Measurements from ENCODE around the gene SMARCC1.

The SMARCC1 gene

DNA sequence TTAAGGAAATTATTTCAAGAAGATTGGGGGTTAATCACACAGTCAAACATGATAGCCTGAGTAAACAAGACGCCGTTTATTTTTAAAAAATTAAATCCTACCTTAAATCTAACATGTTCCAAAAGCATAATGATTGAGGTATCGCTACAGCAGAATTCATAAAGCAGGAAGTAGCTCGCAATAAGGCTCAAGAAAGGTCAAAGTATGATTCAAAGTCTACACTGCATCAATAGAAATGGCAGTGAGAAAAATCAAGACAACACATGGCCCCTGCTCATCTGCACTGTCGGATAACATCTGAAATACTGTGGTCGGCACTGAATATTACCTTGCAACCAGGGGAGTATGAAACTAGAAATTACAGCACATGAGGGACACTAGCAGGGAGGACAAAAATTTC, 93.2 kb downstream of the SMARCC1 start:
- no peak for DNase-seq

DNA sequence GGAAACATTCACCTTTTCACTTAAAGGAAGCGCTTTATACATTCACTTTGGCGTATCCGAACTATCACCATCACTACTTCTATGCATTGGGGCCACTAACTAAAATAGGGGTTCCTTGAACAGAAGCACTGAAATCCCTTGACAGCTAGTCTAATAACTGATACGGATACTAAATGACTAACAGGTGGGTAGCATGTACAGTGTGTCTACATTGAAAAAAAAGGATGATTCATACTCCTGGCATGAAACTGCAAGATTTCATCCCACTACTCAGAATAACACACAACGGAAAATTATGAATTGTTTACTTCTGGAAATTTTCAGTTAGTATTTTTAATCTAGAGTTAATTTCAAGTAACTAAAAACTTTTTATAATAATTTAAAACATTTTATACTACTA, 96.7 kb downstream of the SMARCC1 start:
- DNase-seq, result no peak

DNA sequence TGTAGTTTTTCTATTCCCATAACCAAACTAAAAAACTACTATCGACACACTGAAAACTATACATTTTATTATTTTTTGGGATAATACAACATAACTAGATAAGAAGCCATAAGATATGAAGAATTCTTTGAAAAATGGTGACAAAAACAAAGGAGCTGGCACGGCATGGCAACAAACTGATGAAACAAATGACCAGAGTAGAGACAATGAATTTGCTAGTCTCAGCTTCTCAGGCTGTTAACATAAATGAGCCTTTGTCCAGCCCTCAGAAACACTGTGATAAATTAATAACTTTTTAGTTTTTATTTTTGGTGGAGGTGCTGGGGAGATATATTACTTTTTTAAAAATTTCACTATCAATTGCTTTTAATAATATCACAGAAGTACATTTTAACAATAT, 100.7 kb downstream of the SMARCC1 start:
- DNase-seq, result no peak

DNA sequence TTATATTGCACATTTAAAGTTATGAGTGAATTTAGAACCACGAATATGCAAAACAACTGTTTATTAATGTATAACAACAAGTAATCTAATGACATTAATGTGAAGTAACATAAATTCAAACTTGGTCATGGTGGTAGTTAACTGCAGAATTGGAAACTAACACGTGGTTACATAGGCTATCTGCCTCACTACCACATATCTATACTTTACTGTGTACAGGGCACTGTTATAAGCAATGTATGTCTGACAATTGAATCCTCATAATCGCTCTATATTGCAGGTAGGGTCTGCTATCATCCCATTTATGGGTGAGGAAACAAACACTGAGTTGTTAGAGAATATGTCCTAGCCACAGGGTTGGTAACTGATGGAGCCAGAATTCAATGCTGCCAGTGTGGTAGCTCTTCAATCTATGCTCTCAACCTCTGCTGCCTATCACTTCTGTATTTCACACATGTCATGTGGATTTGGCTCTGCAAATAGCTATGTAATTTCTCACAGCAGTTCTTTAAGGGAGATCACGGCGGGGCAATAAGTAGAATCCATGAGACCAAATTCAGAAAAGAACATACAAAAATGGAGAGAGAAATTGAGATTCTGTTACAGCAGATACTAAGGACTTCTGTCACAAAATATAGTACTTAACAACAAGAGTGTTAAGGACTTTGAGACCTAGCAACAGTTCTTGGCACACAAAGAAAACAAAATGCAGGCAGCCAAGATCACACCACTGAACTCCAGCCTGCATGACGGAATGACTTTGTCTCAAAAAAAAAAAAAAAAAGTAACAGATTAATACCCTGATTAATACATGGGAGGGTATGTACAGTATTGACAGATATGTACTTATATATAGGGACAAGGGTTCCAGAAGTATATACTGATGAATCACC, 103.0 kb downstream of the SMARCC1 start:
- DNase-seq, result no peak

DNA sequence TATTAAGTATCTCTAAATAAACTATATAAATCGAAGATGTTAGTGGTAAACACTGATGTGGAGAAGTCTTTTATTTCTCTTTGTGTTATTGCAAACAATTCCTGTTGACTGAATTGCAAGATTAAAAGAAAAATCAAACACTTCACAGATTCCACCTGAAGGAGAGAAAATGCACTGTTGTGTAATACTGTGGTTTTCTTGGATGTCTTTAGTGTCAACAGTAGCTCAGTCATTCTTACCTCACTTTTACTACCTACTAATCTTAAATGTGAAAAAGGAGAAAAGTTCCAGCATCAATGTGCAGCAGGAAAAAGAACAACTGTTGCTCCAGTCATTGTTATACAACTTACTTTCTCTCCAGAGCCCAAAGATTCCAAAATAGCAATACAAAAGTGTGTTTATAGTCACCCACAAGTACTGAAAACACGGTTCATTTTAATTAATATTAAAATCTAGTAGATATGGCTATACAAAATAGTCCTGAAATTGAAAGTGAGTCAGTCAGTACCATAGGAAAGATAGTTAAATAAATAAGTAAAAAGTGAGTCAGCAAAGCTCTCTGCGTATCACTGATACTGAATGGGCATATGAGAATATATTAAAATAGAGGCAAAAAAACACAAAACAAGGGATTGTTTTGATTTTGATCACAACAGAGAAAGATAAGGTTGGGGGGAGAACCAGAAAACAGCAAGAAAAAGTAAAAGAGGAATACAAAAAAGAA, 112.5 kb downstream of the SMARCC1 start:
- DNase-seq, result no peak

DNA sequence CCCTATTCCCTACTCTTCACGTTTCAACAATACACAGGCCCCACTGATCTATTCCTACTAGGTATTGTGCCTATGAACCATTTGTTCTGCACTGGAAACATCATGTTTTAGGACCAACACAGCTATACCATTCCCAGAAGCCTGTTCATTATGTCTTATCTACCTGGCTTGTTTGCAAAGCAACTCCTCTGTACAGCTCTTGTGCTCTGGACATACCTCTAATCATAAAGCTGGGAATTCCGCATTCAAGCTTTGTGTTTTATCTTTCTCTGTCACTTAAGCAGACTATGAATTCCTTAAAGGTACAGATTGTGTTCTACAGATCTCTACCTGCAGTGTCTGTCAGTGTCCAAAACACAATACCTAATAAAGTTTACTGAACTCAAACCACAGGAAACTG, 115.6 kb downstream of the SMARCC1 start:
- DNase-seq, result no peak

DNA sequence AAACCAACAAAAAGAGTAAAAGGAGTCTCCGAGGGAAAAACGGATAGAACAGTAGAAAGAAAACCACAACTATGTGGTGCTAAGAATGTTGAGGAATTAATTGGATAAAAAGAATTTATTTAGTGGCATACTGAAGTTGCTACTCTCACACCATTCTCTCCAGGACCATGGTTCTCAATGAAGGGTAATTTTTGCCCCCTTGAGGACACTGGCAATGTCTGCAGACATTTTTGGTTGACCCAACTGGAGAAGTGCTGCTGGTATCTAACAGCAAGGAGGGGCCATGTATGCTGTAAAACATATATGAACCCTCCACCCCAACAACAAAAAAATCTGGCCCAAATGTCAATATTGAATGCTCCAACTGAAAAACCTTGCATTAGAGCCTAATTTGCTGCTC, 117.2 kb downstream of the SMARCC1 start:
- no peak for DNase-seq

DNA sequence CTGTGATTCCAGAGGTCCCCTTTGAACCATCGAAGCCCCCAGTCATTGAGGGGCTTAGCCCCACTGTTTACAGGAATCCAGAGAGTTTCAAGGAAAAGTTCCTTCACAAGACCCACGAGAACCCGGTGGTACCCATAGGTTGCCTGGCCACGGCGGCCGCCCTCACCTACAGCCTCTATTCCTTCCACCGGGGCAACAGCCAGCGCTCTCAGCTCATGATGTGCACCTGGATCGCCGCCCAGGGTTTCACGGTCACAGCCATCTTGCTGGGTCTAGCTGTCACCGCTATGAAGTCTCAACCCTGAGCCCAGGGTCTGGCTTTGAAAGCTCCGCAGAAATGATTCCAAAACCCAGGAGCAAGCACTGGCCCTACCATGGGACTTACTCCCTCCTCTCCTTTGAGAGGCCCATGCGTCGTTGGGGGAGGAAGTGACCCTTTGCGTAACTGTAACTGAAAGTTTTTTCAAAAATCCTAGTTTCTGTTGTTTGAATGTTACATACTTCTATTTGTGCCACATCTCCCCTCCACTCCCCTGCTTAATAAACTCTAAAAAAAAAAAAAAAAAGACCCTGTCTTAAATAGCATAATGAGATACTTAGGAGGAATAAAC, 118.0 kb downstream of the SMARCC1 start:
- DNase-seq, result no peak

DNA sequence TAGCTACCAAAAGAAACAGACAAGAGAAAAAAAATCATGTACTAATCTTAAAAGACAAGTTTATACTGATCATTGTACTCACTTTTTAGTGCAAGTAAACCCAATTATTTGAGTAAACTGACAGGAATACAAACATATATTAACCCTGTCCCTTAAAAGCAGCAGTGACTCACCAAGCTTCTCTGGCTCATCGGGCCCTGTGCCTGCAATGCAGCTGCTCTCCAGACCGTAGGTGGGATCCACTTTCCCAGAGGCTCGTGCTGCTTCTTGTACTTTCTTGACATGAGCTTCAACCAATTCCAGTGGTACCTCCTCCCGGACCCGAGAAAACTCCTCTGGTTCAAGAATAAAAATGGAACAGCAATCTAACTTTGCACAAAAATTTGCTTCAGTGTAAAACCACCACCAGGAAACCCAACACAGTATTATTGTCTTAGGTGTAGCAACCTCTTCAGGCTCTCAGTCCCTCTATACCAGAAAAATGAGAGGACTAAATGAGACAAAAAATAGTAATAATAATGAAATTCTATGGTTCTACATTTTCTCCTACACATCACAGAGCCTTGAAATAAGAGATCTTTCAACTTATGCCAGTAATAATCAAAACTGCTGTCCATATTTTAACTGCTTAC, 120.5 kb downstream of the SMARCC1 start:
- DNase-seq, result no peak

DNA sequence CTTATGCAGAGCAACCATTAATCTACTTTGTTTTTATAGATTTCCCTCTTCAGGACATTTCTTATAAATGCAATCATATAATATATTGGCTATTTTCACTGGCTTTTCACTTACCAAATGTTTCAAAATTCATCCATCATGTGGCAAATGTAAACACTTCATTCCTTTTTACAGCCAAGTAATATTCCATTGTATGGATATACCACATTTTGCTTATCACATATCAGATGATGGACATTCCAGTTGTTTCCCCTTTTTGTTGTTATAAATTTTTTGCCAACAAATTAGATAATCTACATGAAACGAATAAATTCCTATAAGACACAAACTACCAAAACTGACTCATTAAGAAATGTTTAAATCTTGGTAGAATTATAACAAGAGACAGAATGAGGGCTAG, 123.2 kb downstream of the SMARCC1 start:
- no peak for DNase-seq

DNA sequence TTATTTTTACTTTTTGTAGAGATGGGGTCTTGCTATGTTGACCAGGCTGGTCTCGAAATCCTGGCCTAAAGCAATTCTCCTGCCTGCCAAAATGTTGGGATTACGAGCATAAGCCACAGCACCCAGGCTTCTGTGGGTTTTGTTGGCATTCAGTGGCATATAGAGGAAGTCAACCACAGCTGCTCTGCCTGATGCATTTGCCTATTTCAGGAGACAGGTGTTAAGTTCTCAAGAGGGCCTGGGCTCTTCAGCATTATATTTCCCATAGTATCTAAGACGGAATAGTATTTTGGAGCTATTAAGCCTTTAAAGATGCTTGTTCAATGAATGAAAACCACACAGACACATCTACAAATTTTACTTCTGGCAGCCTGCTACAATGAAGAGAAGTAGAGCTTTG, 129.6 kb downstream of the SMARCC1 start:
- no peak for DNase-seq

DNA sequence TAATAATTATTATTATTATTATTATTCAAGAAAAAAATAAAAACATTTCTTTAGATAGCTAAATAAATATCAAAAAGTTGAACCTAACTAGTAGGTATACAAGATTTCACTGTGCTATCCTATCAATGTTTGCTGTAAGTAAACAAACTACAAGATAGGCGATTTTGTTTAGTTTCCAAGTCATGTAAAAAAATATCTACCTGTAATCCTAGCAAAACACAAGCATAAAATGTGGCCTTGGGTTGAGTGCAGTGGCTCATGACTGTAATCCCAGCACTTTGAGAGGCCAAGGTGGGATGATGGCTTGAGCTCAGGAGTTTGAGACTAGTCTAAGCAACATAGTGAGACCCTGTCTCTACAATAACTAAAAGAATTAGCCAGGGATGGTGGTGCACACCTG, 131.4 kb downstream of the SMARCC1 start:
- no peak for DNase-seq

DNA sequence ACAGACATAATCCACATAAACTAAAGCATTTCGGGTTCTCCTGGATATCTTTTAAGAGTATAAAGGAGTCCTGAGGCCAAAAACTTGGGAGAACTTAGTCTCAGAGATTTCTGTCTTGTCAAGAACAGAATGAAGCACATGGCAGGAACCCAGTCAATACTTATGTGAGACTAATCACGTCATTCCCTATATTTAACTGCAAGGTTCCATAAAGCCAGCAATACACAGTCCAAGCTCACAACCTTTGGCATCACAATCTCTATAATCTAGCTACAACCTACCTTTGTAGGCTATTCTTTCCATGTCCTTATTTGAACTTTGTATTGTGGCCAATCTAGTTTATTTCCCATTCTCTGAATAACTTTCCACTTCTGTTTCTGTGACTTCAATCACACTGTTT, 134.1 kb downstream of the SMARCC1 start:
- DNase-seq, result no peak

DNA sequence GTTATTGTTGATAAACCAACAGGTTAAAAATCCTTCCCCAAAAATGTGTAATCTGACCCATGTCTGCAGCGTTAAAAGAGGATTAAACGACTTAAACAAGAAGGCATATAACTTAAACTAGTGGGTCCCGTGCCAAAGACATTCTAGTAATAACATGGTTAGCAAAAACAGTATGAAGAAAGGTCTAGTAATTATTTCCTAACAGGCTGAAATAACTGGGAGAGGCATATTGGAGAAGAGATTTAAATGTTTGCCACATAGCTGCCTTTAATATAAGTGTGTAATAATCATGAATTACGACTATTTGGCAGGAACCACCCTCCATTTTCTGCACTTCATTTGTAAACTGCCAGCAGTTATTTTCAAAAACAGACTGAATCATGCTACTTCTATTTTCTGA, 135.3 kb downstream of the SMARCC1 start:
- DNase-seq, result no peak

DNA sequence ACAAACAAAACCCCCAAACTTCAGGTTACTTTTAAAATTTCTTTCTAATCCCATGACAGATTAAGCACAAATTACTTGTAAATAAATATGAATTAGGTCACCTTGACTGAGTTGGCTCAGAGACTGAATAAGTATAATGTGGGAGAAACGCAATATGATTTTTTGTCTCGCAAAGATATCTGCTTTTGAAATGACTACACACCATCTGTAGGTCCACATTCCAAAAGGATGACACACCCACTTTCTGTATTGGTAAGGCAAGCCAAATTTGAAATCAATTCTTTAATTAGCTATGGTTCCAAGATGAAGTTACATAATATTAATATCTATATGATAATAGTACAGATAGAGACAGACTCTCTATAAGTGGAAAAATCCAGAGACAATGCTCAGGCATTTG, 136.1 kb downstream of the SMARCC1 start:
- DNase-seq, result no peak

DNA sequence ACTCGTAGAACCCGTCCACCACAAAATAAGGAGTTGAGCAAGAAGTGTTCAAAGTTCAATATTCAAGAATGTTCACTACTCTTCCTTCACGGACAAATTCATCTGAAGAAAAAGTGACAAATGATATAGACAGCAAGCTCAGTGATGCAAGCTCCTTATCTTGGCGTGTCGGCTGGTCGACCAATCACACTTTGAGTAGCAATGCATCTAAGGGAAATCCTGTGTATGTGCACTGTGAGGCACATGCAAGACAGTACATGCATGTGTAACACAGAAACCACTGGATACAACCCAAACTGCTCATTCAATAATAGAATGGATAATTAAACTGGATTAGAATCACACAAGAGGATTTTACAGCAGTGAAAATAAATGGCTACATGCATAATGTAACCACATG, 138.6 kb downstream of the SMARCC1 start:
- DNase-seq, result no peak

DNA sequence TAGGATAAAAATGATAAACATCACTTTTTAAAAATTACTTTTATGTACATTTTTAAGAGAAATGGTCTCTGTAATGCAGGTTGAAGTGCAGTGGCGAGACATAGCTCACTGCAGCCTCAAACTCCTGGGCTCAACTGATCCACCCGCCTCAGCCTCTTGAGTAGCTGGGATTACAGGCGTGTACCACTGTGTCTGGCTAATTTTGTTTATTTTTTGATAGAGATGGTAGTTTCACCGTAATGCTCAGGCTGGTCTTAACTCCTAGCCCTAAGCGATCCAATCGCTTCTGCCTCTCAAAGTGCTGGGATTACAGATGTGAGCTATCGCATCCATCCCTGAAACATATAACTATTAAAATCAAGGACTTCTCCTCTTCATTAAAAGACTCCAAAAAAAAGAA, 140.0 kb downstream of the SMARCC1 start:
- no peak for DNase-seq

DNA sequence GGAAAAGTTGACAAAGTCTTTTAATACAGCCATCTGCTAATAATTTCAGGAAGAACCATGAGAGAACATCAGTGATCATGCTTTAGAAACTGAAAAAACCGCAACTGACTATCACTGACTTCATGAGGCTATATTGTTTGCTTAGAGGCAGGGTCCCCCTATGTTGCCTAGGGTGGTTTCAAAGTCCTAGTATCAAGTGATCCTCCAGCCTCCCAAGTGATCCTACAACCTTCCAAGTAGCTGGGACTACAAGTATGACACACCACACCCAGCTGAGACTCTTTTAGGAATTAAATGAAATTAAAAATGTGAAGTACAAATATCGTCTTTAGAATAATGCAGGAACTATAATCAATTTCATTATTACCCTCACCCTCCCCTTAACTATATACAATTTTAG, 144.8 kb downstream of the SMARCC1 start:
- DNase-seq, result no peak

DNA sequence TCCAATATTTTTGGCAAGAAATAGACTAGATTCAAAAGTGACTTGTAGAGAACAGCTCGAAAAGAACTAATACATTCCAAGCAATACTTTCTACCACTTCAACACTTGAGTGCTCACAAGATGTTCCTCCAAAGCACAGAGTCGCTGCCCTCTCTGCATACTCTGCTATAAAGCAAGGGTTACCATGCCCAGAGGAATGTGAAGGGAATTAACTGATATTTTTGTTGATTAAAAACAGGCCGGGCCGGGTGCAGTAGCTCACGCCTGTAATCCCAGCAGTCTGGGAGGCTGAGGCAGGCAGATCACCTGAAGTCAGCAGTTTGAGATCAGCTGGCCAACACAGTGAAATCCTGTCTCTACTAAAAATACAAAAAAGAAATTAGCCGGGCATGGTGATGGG, 145.5 kb downstream of the SMARCC1 start:
- no peak for DNase-seq

DNA sequence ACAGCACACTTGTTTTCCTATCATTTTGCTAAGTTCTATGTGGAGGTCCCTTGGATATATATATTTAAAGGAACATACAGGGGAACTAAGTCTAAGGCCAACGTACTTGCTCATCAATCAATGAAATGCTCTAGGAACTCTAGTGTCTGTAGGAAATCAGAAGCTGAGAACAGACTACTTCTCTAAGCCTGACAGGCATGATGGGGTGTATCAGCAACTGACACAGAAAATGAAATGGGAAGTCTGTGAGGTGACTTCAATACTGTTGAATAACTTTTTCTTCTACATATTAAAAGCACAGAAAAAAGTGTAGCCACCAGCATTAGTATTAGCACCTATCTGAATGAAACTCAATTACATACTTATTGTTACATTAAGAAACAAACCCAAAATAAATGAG, 146.2 kb downstream of the SMARCC1 start:
- no peak for DNase-seq

DNA sequence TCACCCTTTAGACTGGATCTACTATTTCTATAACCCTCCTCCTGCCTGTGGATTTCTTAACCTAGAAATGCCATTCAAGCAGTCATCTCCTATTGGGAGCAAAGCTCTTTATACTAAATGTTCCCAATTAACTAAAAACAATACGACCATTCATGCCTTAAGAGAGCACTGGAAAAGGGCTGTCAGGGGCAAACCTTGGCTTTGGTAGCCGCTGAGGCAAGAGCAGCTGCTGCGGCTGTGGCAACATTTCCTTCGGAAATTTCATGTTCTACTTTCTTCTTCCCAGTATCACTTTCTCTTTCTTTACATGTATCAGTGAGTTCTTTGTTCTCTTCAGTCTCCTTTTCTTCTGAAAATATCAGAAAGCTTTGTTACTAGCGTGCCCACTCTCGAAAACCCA, 146.7 kb downstream of the SMARCC1 start:
- DNase-seq, result no peak

DNA sequence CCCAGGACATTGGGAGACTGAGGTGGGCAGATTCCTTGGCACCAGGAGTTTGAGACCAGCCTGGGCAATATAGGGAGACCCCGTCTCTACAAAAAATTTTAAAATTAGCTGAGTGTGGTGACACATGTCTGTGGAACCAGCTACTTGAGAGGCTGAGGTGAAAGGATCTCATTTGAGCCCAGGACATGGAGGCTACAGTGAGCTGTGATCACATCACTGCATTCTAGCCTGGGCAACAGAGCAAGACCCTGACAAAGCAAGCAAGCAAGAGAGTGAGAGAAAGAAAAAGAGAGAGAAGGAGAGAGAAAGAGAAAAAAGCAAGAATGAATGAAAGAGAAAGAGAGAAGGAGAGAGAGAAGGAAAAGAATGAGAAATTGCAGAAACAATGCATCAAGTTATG, 150.9 kb downstream of the SMARCC1 start:
- no peak for DNase-seq

DNA sequence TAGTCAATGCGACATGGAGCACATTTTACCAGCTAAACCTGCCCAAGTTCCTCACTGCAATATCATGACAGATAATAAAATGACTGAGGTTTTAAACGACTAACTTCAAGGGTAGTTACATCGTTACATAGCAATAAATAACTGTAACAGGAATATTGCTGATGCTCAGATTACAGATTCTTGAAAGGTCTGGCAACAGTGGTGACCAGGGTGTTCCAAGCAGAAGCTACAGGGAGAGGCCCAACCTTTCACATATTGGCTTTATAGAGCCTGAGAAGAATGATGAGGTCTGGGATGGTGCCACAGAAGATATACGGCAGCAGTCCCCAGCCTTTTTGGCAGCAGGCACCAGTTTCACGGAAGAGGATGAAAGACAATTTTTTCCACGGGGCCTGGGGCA, 151.9 kb downstream of the SMARCC1 start:
- DNase-seq, result no peak

DNA sequence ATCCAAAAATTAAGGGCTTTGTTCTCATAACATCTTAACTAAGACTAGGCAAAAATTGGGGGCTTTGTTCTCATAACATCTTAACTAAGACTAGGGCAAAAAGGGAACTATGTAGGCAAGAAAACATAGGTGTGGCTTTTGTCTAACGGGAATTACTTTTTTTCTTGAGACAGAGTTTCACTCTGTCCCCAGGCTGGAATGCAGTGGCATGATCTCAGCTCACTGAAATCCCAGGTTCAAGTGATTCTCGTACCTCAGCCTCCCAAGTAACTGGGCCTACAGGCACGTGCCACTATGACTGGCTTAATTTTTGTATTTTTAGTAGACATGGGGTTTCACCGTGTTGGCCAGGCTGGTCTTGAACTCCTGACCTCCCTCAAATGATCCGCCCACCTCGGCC, 153.3 kb downstream of the SMARCC1 start:
- no peak for DNase-seq

Data from CD4-positive, alpha-beta T cell treated with Interleukin-6 for 4 hours (primary cell).